HG03066 (cell line): ENCODE measurements around the gene ANKDD1B.
"Not testable (repeated sequence)": the region's sequence is repeated elsewhere in the genome, so short reads cannot be mapped to it uniquely, and the experiment has no call there.

Experiments used
- ATAC-seq: cut with Tn5 transposase; IDR thresholded peaks from one replicate; pipeline ENCODE4 v1.9.1; 2021; ENCODE audit warnings: low read depth; ENCODE audit not compliant: unreplicated experiment

ANKDD1B gene

DNA sequence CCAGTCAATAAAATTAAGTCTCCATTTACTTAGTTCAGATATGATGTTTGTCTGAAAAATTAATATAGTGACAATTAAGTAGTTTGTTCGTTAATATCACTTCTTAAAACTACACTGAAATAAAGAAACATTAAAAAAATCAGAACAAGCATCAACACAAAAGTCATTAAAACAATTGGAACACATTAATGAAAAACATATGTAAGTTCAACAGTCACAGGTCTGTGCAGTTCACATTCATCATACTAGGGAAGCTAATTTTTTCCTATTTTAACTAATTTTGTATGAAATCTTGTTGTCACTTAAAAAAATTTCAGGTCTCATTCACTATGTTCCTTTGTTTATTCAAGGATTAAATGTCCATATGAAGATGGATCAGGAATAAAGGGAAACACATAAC, 83.5 kb downstream of the ANKDD1B start:
- ATAC-seq, result no peak

DNA sequence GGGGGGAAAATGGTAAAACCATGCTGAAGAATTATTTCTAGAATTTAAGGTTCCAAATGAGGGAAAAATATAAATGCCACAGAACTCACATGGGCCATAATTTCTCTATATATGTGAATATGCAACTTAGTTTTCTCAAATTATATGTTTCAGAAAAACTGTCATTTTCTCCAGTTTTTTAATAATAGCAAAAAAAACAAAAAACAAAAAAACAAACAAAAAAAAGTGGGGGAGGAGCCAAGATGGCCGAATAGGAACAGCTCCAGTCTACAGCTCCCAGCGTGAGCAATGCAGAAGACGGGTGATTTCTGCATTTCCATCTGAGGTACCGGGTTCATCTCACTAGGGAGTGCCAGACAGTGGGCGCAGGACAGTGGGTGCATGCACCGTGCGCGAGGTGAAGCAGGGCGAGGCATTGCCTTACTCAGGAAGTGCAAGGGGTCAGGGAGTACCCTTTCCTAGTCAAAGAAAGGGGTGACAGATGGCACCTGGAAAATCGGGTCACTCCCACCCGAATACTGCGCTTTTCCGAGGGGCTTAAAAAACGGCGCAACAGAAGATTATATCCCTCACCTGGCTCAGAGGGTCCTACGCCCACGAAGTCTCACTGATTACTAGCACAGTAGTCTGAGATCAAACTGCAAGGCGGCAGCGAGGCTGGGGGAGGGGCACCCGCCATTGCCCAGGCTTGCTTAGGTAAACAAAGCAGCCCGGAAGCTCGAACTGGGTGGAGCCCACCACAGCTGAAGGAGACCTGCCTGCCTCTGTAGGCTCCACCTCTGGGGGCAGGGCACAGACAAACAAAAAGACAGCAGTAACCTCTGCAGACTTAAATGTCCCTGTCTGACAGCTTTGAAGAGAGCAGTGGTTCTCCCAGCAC, 84.5 kb downstream of the ANKDD1B start:
- ATAC-seq, result not testable (repeated sequence)

DNA sequence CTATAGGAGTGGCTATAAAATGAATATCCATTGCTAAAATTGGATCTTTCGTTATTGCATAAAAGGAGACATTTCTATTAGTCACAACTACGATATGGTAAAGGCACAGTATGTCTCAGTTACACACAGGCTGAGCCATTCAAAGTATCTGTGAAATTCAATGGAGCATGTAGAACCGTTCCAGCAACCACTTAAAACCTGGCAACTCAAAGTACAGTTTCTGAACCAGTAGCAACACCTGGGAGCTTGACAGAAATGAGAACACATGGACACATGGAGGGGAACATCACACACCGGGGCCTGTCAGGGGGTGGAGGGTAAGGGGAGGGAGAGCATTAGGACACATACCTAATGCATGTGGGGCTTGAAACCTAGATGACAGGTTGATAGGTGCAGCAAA, 90.6 kb downstream of the ANKDD1B start:
- ATAC-seq, result no peak

DNA sequence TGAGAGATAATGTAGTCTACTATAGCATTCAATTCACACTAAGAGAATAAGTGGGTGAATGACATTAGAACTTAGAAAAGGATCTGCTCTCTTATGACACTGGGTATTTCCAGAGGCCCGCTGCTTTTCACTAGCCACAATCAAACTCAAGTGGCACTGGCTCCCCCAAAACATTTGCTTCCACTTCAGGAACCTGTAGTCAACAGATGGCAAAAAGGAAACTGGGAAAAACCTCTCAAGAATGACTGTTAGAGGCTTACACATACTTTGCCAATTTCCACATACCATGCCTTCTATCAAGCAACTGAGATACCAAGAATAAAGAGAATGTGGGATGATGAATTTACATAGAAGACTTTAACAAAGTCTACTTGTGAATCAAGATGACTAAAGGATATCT, 94.8 kb downstream of the ANKDD1B start:
- ATAC-seq, result no peak

DNA sequence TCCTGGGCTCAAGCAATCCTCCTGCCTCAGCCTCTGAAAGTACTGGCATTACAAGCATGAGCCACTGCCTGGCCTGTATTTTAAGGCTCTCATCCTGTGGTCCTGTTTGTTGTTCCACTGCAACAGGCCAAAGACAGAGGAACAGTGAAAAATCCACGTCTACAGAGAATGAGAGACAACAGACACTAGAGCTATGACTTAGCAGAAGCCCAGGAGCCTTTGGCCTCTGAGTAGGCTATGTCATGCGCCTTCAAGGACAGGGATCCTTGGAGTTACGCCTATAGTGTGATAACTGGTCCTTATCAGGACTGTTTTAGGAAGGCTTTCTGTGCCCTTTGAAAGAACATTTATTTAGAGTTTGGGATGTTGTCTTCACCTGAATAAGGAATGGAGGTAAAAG, 95.5 kb downstream of the ANKDD1B start:
- no peak for ATAC-seq

DNA sequence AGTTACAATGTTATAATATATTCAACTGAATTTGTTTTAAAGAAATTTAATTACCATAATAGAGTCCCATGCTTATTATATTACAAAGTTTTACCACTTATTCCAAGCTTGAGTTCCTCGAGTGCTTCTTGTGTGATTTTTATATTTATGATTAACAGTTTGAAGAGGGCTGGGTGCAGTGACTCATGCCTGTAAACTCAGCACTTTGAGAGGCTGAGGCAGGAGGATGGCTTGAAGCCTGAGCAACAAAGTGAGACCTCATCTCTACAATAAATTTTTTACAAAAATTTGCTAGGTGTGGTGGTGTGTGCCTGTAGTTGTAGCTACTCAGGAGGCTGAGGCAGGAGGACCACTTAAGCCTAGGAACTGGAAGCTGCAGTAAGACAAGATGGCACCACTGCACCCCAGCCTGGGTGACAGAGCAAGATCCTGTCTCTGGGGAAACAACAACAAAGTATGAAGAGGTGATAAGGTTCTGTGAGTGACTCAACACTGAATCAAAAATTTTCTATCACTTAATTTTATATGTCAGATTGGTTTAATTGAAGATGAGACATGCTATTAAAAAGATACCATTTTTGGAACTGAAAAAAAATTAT, 96.8 kb downstream of the ANKDD1B start:
- no peak for ATAC-seq

DNA sequence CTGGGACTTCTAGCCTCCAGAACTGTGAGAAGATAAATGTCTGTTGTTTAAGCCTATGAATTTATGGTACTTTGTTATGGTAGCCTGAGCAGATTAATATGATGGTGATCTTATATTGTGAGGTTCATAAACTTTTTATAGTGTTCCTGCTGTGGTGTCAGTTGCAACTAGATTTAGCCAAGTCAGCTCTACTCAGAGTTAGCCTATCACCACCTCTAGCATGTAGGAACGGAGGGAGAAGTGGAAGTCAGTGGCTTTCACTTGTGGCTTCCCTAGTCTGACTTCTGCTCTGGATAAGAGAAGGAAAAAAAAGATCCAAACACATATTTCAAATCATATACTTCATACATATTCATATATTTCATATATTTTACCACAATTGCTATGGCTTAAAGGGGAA, 99.4 kb downstream of the ANKDD1B start:
- no peak for ATAC-seq

DNA sequence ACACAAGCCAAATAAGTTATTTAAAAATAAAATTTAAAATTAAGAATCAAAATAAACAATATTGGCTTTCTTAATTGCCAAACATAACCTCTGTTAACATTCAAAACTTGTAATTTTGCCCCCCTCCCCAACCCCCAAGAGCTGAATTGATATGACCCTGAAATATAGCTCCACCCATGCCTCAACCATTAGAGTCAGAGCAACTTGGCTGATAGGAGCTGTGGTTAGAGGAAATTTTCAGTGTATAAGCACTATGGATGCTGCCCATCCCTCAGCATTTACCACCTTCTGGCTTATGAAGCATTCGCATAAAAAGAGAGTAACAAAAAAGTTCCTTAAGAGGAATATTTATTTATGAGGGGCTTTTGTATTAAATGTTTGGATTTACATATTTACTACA, 99.9 kb downstream of the ANKDD1B start:
- no peak for ATAC-seq

DNA sequence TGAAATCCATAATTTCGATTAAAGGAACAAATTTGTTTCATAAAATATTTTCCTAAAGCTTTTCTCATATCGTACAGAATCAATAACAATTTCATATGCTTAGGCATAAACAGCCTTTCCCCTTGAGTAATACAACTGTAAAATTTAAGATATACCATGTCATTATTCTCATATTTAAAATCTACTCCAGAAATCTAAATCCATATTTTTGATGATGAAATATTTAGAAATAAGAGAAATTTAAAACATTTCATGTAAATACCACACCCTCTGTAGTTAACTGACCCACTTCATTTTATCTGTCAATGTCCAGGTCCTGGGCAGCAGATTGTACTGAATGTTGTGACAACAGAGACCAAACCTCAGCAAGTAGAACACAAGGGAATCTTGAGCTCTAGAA, 100.8 kb downstream of the ANKDD1B start:
- no peak for ATAC-seq

DNA sequence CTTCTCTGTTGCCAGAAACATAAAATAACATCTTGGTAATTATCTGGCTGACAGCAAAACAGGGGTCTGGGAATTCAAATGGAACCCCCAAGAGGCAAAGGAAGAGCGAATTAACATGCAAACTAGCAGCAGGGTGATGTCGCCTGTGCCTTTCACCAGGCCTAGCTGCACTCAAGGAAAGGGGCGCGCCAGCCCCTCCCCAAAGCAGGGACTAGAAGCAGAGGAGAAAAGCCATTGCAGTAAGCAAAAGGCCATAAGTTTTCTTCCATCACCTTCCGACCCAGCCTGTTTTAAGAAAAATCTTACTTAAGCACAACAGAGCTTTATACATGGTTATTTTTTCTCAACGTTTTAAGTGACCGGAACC, 105.4 kb downstream of the ANKDD1B start:
- peak; percentile 8 for ATAC-seq

DNA sequence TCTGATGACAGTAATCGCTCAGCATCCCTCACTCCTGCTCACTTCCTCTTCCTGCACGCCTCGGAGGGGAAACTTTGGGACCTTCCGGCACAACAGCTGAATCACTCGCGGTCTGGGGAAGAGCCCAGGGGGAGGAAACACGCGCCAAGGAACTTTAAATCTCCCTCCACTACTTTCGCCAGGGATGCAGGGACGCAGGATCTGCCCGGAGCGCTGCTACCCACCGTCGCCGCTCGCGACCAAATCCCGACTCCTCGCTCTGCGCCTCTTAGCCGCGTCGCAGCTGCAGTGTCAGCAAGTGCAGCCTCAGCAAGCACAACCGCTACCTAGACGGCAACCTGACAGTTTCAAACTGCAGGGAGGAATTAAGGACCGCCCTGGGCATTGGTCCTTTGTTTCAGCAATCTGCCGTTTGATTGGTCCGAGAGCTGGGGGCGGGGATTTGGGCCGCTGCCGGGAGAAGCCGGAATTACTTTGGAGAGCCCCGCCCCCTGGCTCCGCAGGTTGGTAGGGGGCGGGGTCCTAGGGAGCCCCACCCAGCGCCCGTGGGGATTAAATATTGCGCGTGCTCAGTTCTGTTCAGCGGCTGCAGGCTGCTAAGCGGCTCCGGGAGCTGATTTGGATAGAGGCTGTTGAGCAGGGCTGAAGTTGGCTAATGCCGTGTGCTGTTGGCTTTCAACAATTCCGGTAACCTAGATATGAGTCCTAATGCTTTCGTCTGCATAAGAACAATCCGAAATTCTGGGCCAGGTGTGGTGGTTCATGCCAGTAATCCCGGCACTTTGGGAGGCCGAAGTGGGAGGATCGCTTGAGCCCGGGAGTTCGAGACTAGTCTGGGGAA, 106.0 kb downstream of the ANKDD1B start, which contains the start of gene POC5:
TSS of gene POC5 (minus strand) at position 356 of the 841 bp plus-strand sequence. CDS start 4,500 bp downstream, outside the sequence.
- ATAC-seq, result peak; percentile 93

DNA sequence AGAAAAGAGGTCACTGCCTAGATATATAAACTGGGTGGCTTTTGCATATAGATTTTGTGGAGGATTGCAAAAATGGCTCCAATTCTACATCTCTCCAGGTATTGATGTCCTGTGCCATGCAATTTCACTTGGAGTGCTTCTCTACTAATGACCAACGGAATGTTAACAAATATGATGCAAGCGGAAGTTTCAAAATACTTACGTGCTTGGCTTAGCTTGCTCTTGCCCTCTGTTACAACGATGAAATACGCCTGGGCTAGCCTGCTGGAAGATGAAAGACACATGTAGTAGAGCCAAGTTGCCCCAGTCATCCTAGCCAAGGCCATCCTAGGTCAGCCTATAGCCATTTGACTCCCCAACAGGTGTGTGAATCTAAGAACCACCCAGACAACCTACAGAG, 109.6 kb downstream of the ANKDD1B start:
- ATAC-seq, result no peak
